PC-3 (cell line): ENCODE data around the gene GOLGA6L2. TPM values are rescaled to one million over a fixed set of nuclear protein-coding genes. Genes with fewer than 3 reads are reported as not detected.
A peak's percentile ranks its signal among the peaks of the same experiment; 100 is the strongest.

Experiments used
- ATAC-seq: fragments of 200-7000 bp; cut with Tn5 transposase; 2 replicates; pipeline ENCODE4 v1.9.1; 2020; ENCODE audit warnings: mild to moderate bottlenecking, moderate library complexity
- BruUV-seq: library from RNA; stranded (reverse); fragments of 400-500 nt; replicated peaks from 2 replicates; lab custom pipeline; 2021; lab: Mats Ljungman, UMichigan
- CTCF ChIA-PET: fragments of 300-600 bp; sonication (Branson Sonifier 250); formaldehyde crosslinking; loops from one replicate; lab custom pipeline; 2022; ENCODE audit warnings: antibody characterized with exemption; lab: Charles Lee
- POLR2A ChIA-PET: fragments of 300-600 bp; sonication (Branson Sonifier 250); formaldehyde crosslinking; loops from one replicate; lab custom pipeline; 2022; ENCODE audit warnings: antibody characterized with exemption; ENCODE audit not compliant: unreplicated experiment; lab: Charles Lee
- DNase-seq: peaks from one replicate; pipeline ENCODE4 v3.0.0-alpha.2; 2015
- H2AFZ ChIP-seq: fragments of 300-600 bp; sonication (generic); 2 replicates; pipeline ENCODE4 v1.6.0; 2016; ENCODE audit warnings: antibody characterized with exemption, low read length
- H3F3A ChIP-seq: fragments of 300-600 bp; sonication (generic); one replicate; pipeline ENCODE4 v1.6.0; 2017; ENCODE audit warnings: antibody characterized with exemption, low read length, control low read depth, mild to moderate bottlenecking; ENCODE audit not compliant: unreplicated experiment
- H3K27ac ChIP-seq: fragments of 300-600 bp; sonication (generic); 2 replicates; pipeline ENCODE4 v1.5.1; 2016; ENCODE audit warnings: mild to moderate bottlenecking, low read length
- H3K27me3 ChIP-seq: fragments of 300-600 bp; sonication (generic); 2 replicates; pipeline ENCODE4 v1.6.1; 2016; ENCODE audit warnings: low read length, mixed read lengths
- H3K36me3 ChIP-seq: fragments of 300-600 bp; sonication (generic); 2 replicates; pipeline ENCODE4 v1.6.1; 2016; ENCODE audit warnings: low read depth, mixed run types, low read length, mixed read lengths
- H3K4me1 ChIP-seq: fragments of 300-600 bp; sonication (generic); 2 replicates; pipeline ENCODE4 v1.5.1; 2016; ENCODE audit warnings: low read length; ENCODE audit not compliant: insufficient read depth
- H3K4me2 ChIP-seq: fragments of 300-600 bp; sonication (generic); 2 replicates; pipeline ENCODE4 v1.6.0; 2016; ENCODE audit warnings: low read length
- H3K4me3 ChIP-seq: fragments of 300-600 bp; sonication (generic); 2 replicates; pipeline ENCODE4 v1.5.1; 2016; ENCODE audit warnings: mild to moderate bottlenecking, low read length, mixed read lengths
- H3K79me2 ChIP-seq: fragments of 300-600 bp; sonication (generic); 2 replicates; pipeline ENCODE4 v1.6.1; 2017; ENCODE audit warnings: low read length, mixed read lengths
- H3K9ac ChIP-seq: fragments of 300-600 bp; sonication (generic); 2 replicates; pipeline ENCODE4 v1.6.0; 2016; ENCODE audit warnings: mild to moderate bottlenecking, low read length
- H3K9me2 ChIP-seq: fragments of 300-600 bp; sonication (generic); replicated peaks from 2 replicates; pipeline ENCODE4 v1.6.1; 2016; ENCODE audit warnings: mixed run types, low read length, mixed read lengths
- H3K9me3 ChIP-seq: fragments of 300-600 bp; sonication (generic); 2 replicates; pipeline ENCODE4 v1.6.1; 2016; ENCODE audit warnings: low read length, mixed read lengths
- H4K20me1 ChIP-seq: fragments of 300-600 bp; sonication (generic); 2 replicates; pipeline ENCODE4 v1.6.1; 2016; ENCODE audit warnings: low read length, mixed read lengths
- CTCF ChIP-seq: fragments of 300-600 bp; sonication (generic); conservative IDR thresholded peaks from 2 replicates; pipeline ENCODE4 v1.5.1; 2017; ENCODE audit warnings: antibody characterized with exemption, low read depth, mild to moderate bottlenecking, low read length
- EZH2 ChIP-seq: fragments of 300-600 bp; sonication (generic); IDR thresholded peaks from one replicate; pipeline ENCODE4 v1.6.1; 2017; ENCODE audit warnings: antibody characterized with exemption, mild to moderate bottlenecking, low read length; ENCODE audit not compliant: unreplicated experiment
- EZH2phosphoT487 ChIP-seq: fragments of 300-600 bp; sonication (generic); IDR thresholded peaks from 2 replicates; pipeline ENCODE4 v1.6.1; 2018; ENCODE audit warnings: mild to moderate bottlenecking, antibody characterized with exemption, low read length, borderline replicate concordance
- intact Hi-C: fragments of 100-400 bp; cut with micrococcal nuclease; formaldehyde crosslinking; loops from 2 replicates; pipeline ENCODE4 v1.9.0; 2023
- total RNA-seq: library from RNA; depleted of rRNA; stranded (reverse); fragments of >200 nt; gene quantifications from 2 replicates; pipeline ENCODE4 v1.2.3, GENCODE V29; 2014

The GOLGA6L2 gene
- total RNA-seq, 1 experiment from 2014 or later = not detected

DNA sequence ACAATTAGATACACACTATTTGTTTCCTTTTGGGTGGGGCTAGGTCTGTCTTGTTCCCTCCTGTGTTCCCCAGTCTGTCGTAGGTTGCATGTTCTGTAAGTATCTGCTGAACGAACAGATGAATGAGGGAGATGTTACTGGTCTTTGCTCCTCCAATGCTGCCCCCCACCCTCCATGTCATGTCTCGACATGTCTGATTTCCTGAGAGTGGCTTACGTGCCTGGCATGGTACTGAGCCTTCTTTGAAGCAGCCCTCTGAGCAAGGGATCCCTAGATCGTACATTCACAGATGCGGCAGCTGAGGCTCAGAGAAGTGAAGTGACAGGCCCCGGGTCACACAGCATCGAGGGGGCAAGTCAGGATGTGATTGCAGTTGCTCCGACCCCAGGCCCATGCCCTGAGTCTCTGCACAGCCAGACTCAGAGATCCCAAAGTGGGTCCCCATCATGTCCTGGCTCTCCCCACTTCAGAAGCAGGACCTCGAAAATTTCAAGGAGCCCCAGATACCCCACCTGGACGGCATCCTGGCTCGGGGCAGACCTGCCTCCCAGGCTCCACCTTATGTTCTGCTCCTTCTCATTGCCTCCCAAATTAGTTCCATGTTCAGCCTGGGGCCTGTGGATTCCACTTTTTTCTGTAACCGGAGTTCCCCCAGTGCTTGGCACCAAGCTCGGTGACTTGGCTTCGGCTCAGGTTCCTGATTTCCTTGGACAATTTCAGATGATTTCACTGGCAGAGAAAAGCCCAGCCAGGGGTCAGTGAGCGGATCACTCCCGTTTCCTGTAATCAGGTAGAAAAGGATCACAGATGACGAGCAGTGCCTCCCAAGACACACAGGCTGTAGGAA is 24.7 kb downstream of the GOLGA6L2 start:
- Histone ChIP-seq H4K20me1 (no peaks in the 10 kb centered on the region), H3K9ac (no peak overlapping the region), H3K9me3 (no peaks in the 10 kb centered on the region), H3K4me1 (peaks cover 7% of the 10 kb centered on the region; the same call in 1 of the 2 replicates), H3F3A (no peaks in the 10 kb centered on the region), H3K27ac (no peak overlapping the region), H3K4me2 (peak overlapping the region; percentile 25; the same call in 1 of the 2 replicates), H3K9me2 (no peaks in the 10 kb centered on the region), H3K36me3 (no peaks in the 10 kb centered on the region), H3K4me3 (no peak overlapping the region), H2AFZ (no peak overlapping the region), H3K79me2 (no peaks in the 10 kb centered on the region), H3K27me3 (no peaks in the 10 kb centered on the region)
- intact Hi-C loops = no loop called here
- no TSS peak for BruUV-seq
- DNase-seq (no peak), ATAC-seq (no peak)
- CTCF ChIA-PET = no interaction called here
- POLR2A ChIA-PET = no interaction called here
- no peak for TF ChIP-seq CTCF
- no peak for TF ChIP-seq EZH2phosphoT487
- no peak for TF ChIP-seq EZH2

DNA sequence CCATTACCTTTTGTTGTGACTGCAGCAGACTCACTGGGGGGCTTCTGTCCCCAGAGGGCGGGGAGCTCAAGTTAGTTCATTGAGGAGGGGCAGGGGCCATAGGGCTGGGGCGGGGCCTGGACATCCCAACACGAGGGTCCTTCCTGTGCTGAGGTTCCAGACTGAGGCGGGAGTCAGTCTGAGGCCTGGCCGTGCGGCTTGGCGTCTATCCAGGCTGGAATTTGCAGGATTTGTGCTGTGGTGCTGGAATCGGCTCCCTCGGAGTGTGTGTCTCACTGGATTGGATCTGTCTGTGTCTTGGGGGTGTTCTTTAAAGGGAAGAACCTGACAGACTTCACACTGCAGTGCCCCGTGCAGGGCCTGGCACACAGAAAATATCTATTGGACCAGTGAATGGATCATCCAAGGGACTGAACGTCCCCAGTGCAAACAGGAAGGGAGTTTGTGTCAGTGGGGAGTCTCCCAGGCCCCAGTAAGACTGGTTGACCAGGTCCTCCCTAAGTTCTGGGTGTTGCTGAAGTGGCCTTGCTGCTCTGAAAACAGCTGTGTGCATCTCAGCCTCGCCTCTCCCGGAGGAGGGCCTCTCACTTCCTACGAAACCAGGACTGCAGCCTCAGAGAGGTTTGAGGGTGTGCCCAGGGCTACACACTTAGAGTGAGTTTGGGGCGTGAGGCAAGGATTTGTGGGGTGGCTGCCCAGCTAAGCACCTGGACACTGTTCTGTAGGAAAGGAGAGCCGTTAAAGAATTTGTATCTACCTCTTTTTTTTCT is 26.1 kb downstream of the GOLGA6L2 start:
- H3K27ac ChIP-seq = no peak overlapping the region

More for the DNA sequence above, 26.1 kb downstream of the GOLGA6L2 start:
- TF ChIP-seq CTCF (no peak), EZH2 (no peak), EZH2phosphoT487 (no peak)
- no peak for ATAC-seq
- no peaks in the 10 kb centered on the region for H3K27me3 ChIP-seq
- ChIA-PET CTCF (no interaction called here), POLR2A (no interaction called here)
- H3F3A ChIP-seq = no peaks in the 10 kb centered on the region
- intact Hi-C loops = no loop called here
- no TSS peak for BruUV-seq
- no peaks in the 10 kb centered on the region for H3K9me3 ChIP-seq
- H3K36me3 ChIP-seq = no peaks in the 10 kb centered on the region
- no peak for DNase-seq
- no peak overlapping the region for H3K4me2 ChIP-seq
- H3K9me2 ChIP-seq = no peaks in the 10 kb centered on the region
- no peak overlapping the region for H3K4me3 ChIP-seq
- peaks cover 7% of the 10 kb centered on the region; the same call in 1 of the 2 replicates for H3K4me1 ChIP-seq
- no peak overlapping the region for H3K9ac ChIP-seq
- no peak overlapping the region for H2AFZ ChIP-seq
- H4K20me1 ChIP-seq = no peaks in the 10 kb centered on the region
- no peaks in the 10 kb centered on the region for H3K79me2 ChIP-seq
